ENCODE measurements around the gene CCR4.
"Not testable (repeated sequence)": the region's sequence is repeated elsewhere in the genome, so short reads cannot be mapped to it uniquely, and the experiment has no call there.

Gene CCR4

DNA sequence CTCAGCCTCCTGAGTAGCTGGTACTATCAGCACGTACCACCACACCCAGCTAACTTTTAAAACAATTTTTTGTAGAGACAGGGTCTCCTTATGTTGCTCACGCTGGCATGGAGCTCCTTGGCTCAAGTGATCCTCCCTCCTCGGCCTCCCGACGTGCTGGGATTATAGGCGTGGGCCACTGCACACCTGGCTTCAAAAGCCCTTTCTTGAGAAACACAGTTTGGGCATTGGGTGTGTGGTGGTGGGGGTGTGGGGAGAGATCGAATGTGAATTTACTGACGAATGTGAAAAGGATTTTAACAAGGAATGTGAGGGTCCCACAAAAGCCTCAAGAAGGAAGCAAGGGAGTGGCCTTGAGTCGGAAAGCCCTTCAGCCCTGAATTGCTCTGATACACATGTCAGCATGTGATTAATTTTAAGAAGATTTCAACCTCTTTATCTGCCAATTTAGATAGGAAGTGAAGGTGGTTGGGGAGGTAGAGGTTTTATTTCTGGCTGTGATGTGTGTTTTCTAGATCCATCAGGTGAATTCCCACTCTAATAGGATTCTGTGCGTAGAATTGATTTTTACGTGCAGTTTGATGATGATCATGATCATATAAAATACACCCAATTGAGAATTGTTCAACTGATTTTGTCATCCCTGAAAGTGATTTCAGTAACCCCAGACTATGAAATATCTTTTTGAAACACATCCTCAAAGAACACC lies 1.1 kb downstream of the CCR4 start:
- no peaks in the 10 kb centered on the region for H3K9me3 ChIP-seq (ENCODE audit: control insufficient read depth, insufficient read depth, low read length)
- H3K27me3 ChIP-seq (ENCODE audit: control insufficient read depth, insufficient read depth, low read length): no peaks in the 10 kb centered on the region
- H3K36me3 ChIP-seq (ENCODE audit: control insufficient read depth, insufficient read depth, low read length): no peaks in the 10 kb centered on the region
- H3K9ac ChIP-seq (ENCODE audit: low read depth, low read length): no peak overlapping the region
- no peak overlapping the region for H3K4me3 ChIP-seq (ENCODE audit: low read depth, low read length)
- H3K27ac ChIP-seq (ENCODE audit: low read depth, low read length): no peak overlapping the region
- H3K4me1 ChIP-seq (ENCODE audit: control insufficient read depth, insufficient read depth, low read length): no peaks in the 10 kb centered on the region

- H3K4me1 ChIP-seq (ENCODE audit: control insufficient read depth, insufficient read depth, low read length): no peaks in the 10 kb centered on the region
- no peaks in the 10 kb centered on the region for H3K27me3 ChIP-seq (ENCODE audit: control insufficient read depth, insufficient read depth, low read length)
- no peaks in the 10 kb centered on the region for H3K36me3 ChIP-seq (ENCODE audit: control insufficient read depth, insufficient read depth, low read length)
- no peak overlapping the region for H3K4me3 ChIP-seq (ENCODE audit: low read depth, low read length)
- no peaks in the 10 kb centered on the region for H3K9me3 ChIP-seq (ENCODE audit: control insufficient read depth, insufficient read depth, low read length)
- H3K27ac ChIP-seq (ENCODE audit: low read depth, low read length): no peak overlapping the region
- no peak overlapping the region for H3K9ac ChIP-seq (ENCODE audit: low read depth, low read length)
Observed at GRCh38 chr3:32954506-32954905, 3.1 kb downstream of the CCR4 start.

DNA sequence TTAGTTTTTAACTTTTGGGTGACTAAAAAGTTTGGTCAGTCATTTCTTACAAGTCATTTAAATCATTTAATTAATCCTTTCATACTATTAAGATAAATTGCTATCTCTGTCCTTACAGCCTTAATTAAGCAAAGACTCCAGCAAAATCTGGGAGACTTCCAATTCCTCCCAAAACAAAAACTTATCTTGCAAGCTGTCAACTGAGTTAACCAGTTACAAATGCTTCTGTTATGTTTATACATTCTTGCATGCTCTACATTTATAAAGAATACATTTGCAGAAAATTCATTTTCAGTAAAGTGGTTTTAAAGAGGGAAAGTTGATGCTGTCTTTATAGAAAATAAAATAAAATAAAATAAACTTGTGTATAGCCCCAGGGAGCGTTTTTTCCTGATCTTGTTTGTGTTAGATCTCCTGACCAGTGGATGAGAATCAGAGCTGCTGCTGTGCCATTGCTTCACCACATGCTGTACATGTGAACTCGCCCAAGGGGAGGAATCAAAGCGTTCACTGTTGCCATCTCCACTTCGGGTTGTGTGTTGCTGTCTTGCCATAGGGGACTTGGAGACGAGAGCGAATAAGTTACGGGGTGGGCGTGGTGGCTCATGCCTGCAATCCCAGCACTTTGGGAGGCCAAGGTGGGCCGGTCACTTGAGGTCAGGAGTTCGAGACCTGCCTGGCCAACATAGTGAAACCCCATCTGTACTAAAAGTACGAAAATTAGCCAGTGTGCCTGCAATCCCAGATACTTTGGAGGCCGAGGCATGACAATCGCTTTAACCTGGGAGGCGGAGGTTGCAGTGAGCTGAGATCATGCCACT lies 5.5 kb downstream of the CCR4 start:
- Histone ChIP-seq H3K36me3 (ENCODE audit: control insufficient read depth, insufficient read depth, low read length) (no peaks in the 10 kb centered on the region), H3K27ac (ENCODE audit: low read depth, low read length) (no peak overlapping the region), H3K9me3 (ENCODE audit: control insufficient read depth, insufficient read depth, low read length) (no peaks in the 10 kb centered on the region), H3K4me3 (ENCODE audit: low read depth, low read length) (no peak overlapping the region), H3K9ac (ENCODE audit: low read depth, low read length) (no peak overlapping the region), H3K4me1 (ENCODE audit: control insufficient read depth, insufficient read depth, low read length) (no peaks in the 10 kb centered on the region), H3K27me3 (ENCODE audit: control insufficient read depth, insufficient read depth, low read length) (no peaks in the 10 kb centered on the region)

GRCh38 chr3:32958509-32958908 lies 7.1 kb downstream of the CCR4 start:
- no peaks in the 10 kb centered on the region for H3K36me3 ChIP-seq (ENCODE audit: control insufficient read depth, insufficient read depth, low read length)
- no peaks in the 10 kb centered on the region for H3K9me3 ChIP-seq (ENCODE audit: control insufficient read depth, insufficient read depth, low read length)
- H3K27me3 ChIP-seq (ENCODE audit: control insufficient read depth, insufficient read depth, low read length): no peaks in the 10 kb centered on the region

GRCh38 chr3:32959371-32959770 lies 7.9 kb downstream of the CCR4 start:
- Histone ChIP-seq H3K4me3 (ENCODE audit: low read depth, low read length) (no peak overlapping the region), H3K9me3 (ENCODE audit: control insufficient read depth, insufficient read depth, low read length) (no peaks in the 10 kb centered on the region), H3K9ac (ENCODE audit: low read depth, low read length) (no peak overlapping the region), H3K36me3 (ENCODE audit: control insufficient read depth, insufficient read depth, low read length) (no peaks in the 10 kb centered on the region), H3K27me3 (ENCODE audit: control insufficient read depth, insufficient read depth, low read length) (no peaks in the 10 kb centered on the region), H3K27ac (ENCODE audit: low read depth, low read length) (no peak overlapping the region), H3K4me1 (ENCODE audit: control insufficient read depth, insufficient read depth, low read length) (no peaks in the 10 kb centered on the region)

More at GRCh38 chr3:32958509-32958908, 7.1 kb downstream of the CCR4 start:
- no peak overlapping the region for H3K4me3 ChIP-seq (ENCODE audit: low read depth, low read length)
- no peaks in the 10 kb centered on the region for H3K4me1 ChIP-seq (ENCODE audit: control insufficient read depth, insufficient read depth, low read length)
- no peak overlapping the region for H3K9ac ChIP-seq (ENCODE audit: low read depth, low read length)
- H3K27ac ChIP-seq (ENCODE audit: low read depth, low read length): no peak overlapping the region

- Histone ChIP-seq H3K4me3 (ENCODE audit: low read depth, low read length) (no peak overlapping the region), H3K9me3 (ENCODE audit: control insufficient read depth, insufficient read depth, low read length) (peaks cover 7% of the 10 kb centered on the region), H3K27ac (ENCODE audit: low read depth, low read length) (no peak overlapping the region), H3K36me3 (ENCODE audit: control insufficient read depth, insufficient read depth, low read length) (no peaks in the 10 kb centered on the region), H3K9ac (ENCODE audit: low read depth, low read length) (no peak overlapping the region), H3K27me3 (ENCODE audit: control insufficient read depth, insufficient read depth, low read length) (no peaks in the 10 kb centered on the region), H3K4me1 (ENCODE audit: control insufficient read depth, insufficient read depth, low read length) (no peaks in the 10 kb centered on the region)
Observed at GRCh38 chr3:32960404-32961170, 9.1 kb downstream of the CCR4 start.

DNA sequence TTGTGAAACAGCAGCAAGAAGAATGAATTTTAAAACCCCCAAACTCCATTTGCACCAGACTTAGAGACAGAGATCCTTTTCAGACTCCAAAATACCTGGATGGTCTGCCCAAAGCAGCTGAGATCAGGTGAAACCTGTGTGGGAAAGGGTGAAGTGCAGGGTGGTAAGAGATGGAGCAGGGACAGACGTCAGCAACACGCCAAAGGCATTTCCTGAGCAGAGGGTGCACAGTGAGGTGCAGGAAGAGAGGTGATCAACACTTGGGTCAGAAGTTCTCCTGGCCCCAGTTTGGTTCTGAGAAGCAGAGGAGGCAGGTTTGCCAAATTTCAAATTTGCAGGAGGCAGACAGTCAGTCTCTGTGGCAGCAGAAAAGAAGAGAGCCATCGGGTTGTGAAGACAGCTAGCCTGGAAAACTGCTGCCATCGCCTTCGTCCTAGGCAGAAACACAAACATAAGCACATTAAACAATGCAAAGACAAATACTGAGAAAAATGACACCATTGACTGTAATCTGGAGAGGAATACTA lies 9.8 kb downstream of the CCR4 start:
- no peaks in the 10 kb centered on the region for H3K4me1 ChIP-seq (ENCODE audit: control insufficient read depth, insufficient read depth, low read length)
- no peaks in the 10 kb centered on the region for H3K36me3 ChIP-seq (ENCODE audit: control insufficient read depth, insufficient read depth, low read length)
- H3K27me3 ChIP-seq (ENCODE audit: control insufficient read depth, insufficient read depth, low read length): no peaks in the 10 kb centered on the region
- peaks cover 14% of the 10 kb centered on the region for H3K9me3 ChIP-seq (ENCODE audit: control insufficient read depth, insufficient read depth, low read length)
- no peak overlapping the region for H3K27ac ChIP-seq (ENCODE audit: low read depth, low read length)
- H3K9ac ChIP-seq (ENCODE audit: low read depth, low read length): no peak overlapping the region
- no peak overlapping the region for H3K4me3 ChIP-seq (ENCODE audit: low read depth, low read length)

DNA sequence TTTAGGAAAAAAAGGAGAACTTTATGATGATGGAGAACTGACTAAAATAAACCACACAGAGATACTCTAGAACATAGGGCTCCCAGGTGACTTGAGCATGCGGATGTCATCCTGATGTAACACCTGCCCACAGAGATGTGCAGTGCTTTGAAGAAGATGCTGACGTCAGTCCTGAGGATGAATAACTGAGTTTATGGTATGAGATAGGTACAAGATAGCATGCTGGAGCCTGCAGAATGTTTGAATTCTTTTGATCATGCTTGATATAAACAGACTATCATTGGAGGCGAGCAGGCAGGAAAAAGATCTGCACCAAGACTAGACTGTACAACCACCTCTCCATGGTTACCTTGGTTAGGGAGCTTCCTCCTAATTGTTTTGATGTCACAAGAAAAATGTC lies 12.4 kb downstream of the CCR4 start:
- Histone ChIP-seq H3K4me1 (ENCODE audit: control insufficient read depth, insufficient read depth, low read length) (no peaks in the 10 kb centered on the region), H3K4me3 (ENCODE audit: low read depth, low read length) (no peak overlapping the region), H3K9me3 (ENCODE audit: control insufficient read depth, insufficient read depth, low read length) (peaks cover 15% of the 10 kb centered on the region), H3K27ac (ENCODE audit: low read depth, low read length) (no peak overlapping the region), H3K9ac (ENCODE audit: low read depth, low read length) (no peak overlapping the region), H3K27me3 (ENCODE audit: control insufficient read depth, insufficient read depth, low read length) (no peaks in the 10 kb centered on the region), H3K36me3 (ENCODE audit: control insufficient read depth, insufficient read depth, low read length) (no peaks in the 10 kb centered on the region)

GRCh38 chr3:32964781-32965180 lies 13.3 kb downstream of the CCR4 start:
- H3K36me3 ChIP-seq (ENCODE audit: control insufficient read depth, insufficient read depth, low read length); H3K9ac ChIP-seq (ENCODE audit: low read depth, low read length); H3K27ac ChIP-seq (ENCODE audit: low read depth, low read length); H3K27me3 ChIP-seq (ENCODE audit: control insufficient read depth, insufficient read depth, low read length); H3K4me3 ChIP-seq (ENCODE audit: low read depth, low read length); H3K4me1 ChIP-seq (ENCODE audit: control insufficient read depth, insufficient read depth, low read length): not testable (repeated sequence)
- peaks cover 15% of the 10 kb centered on the region for H3K9me3 ChIP-seq (ENCODE audit: control insufficient read depth, insufficient read depth, low read length)

DNA sequence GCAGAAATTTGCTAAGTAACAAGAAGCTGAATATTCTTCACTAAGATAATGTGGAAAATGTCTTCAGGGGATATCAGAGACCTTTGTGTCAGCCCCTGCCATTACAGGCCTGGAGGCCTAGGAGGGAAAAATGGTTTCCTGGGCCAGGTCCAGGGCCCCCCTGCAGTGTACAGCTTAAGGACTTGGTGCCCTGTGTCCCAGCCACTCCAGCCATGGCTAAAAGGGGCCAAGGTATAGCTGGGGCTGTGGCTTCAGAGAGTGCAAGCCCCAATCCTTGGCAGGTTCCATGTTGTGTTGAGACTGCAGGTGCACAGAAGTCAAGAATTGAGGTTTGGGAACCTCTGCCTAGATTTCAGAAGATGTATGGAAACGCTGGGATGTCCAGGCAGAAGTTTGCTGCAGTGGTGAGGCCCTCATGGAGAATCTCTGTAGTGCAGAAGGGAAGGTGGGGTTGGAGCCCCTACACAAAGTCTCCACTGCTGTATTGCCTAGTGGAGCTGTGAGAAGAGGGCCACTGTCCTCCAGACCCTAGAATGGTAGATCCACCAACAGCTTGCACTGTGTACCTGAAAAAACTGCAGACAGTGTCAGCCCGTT lies 14.3 kb downstream of the CCR4 start:
- H3K36me3 ChIP-seq (ENCODE audit: control insufficient read depth, insufficient read depth, low read length); H3K4me3 ChIP-seq (ENCODE audit: low read depth, low read length); H3K27ac ChIP-seq (ENCODE audit: low read depth, low read length); H3K4me1 ChIP-seq (ENCODE audit: control insufficient read depth, insufficient read depth, low read length); H3K9ac ChIP-seq (ENCODE audit: low read depth, low read length); H3K27me3 ChIP-seq (ENCODE audit: control insufficient read depth, insufficient read depth, low read length): not testable (repeated sequence)
- H3K9me3 ChIP-seq (ENCODE audit: control insufficient read depth, insufficient read depth, low read length): peaks cover 15% of the 10 kb centered on the region
